CD14-positive monocyte (primary cell): ENCODE data around the gene PLCB1. TPM values are rescaled to one million over a fixed set of nuclear protein-coding genes. Genes with fewer than 3 reads are reported as not detected.

Experiments
- DNase-seq, 3 donors: peaks; one replicate each; pipeline ENCODE4 v3.0.0-alpha.2; 2011 to 2022
- H2AFZ ChIP-seq: 2 replicates; pipeline ENCODE4 v1.6.0; 2012; ENCODE audit warnings: mild to moderate bottlenecking, low read depth, low read length, inconsistent platforms; ENCODE audit not compliant: insufficient read depth, poor library complexity, severe bottlenecking
- H3K27ac ChIP-seq, 2 donors: 1 replicate in 1 of 2; 2 replicates in 1 of 2; pipeline ENCODE4 v1.5.1; 2012 to 2013; ENCODE audit warnings: low read length in 2 of 2, control low read depth in 1 of 2, inconsistent platforms in 1 of 2, low read depth in 1 of 2, mild to moderate bottlenecking in 1 of 2
- H3K27me3 ChIP-seq, 2 donors: one replicate each; pipeline versions ENCODE4 v1.6.0 to v1.6.1; 2011 to 2013; ENCODE audit warnings: low read length in 2 of 2; ENCODE audit not compliant: control insufficient read depth in 2 of 2, insufficient read depth in 2 of 2
- H3K36me3 ChIP-seq, 2 donors: replicated peaks in 1 of 2; 1 replicate in 1 of 2; 2 replicates in 1 of 2; pipeline versions ENCODE4 v1.5.1 to v1.6.1; 2012 to 2013; ENCODE audit warnings: low read length in 2 of 2, control low read depth in 1 of 2, inconsistent platforms in 1 of 2, mild to moderate bottlenecking in 1 of 2; ENCODE audit not compliant: insufficient read depth in 2 of 2, control insufficient read depth in 1 of 2
- H3K4me1 ChIP-seq, 2 donors: 1 replicate in 1 of 2; 2 replicates in 1 of 2; pipeline versions ENCODE4 v1.5.1 to v1.6.1; 2012 to 2013; ENCODE audit warnings: low read length in 2 of 2, control low read depth in 1 of 2, inconsistent platforms in 1 of 2, mild to moderate bottlenecking in 1 of 2, moderate library complexity in 1 of 2; ENCODE audit not compliant: insufficient read depth in 2 of 2, control insufficient read depth in 1 of 2
- H3K4me2 ChIP-seq: replicated peaks from 2 replicates; pipeline ENCODE3; 2012; ENCODE audit warnings: low read length, moderate library complexity, mild to moderate bottlenecking; ENCODE audit not compliant: poor library complexity, severe bottlenecking; ENCODE audit errors: extremely low read depth
- H3K4me3 ChIP-seq, 3 experiments: fragments of 200-600 bp in 1 of 3; sonication (generic) in 1 of 3; replicated peaks in 1 of 3; 1 replicate in 2 of 3; 2 replicates in 1 of 3; pipeline ENCODE4 v1.5.1; 2011 to 2013; ENCODE audit warnings: low read length in 3 of 3, mild to moderate bottlenecking in 3 of 3, control low read depth in 2 of 3, low read depth in 2 of 3, inconsistent platforms in 1 of 3, moderate library complexity in 1 of 3
- H3K79me2 ChIP-seq: 2 replicates; pipeline ENCODE4 v1.6.0; 2012; ENCODE audit warnings: mild to moderate bottlenecking, control low read depth, inconsistent platforms, low read length, moderate library complexity; ENCODE audit not compliant: insufficient read depth
- H3K9ac ChIP-seq: 2 replicates; pipeline ENCODE4 v1.6.0; 2017; ENCODE audit warnings: low read length, mild to moderate bottlenecking; ENCODE audit not compliant: insufficient read depth, poor library complexity, severe bottlenecking
- H3K9me3 ChIP-seq, 2 donors: replicated peaks in 1 of 2; 1 replicate in 1 of 2; 2 replicates in 1 of 2; pipeline versions ENCODE4 v1.5.1 to v1.6.1; 2012 to 2013; ENCODE audit warnings: low read length in 2 of 2, control low read depth in 1 of 2; ENCODE audit not compliant: control insufficient read depth in 1 of 2, insufficient read depth in 1 of 2
- H4K20me1 ChIP-seq: 2 replicates; pipeline ENCODE4 v1.6.0; 2012; ENCODE audit warnings: mild to moderate bottlenecking, low read length, control low read depth, moderate library complexity; ENCODE audit not compliant: insufficient read depth
- H3K27ac Mint-ChIP-seq, 7 donors: one replicate each; pipeline ENCODE4 v1.8.0; 2020; ENCODE audit warnings: mild to moderate bottlenecking in 7 of 7, mixed read lengths in 7 of 7, moderate library complexity in 6 of 7, inconsistent platforms in 2 of 7
- H3K27me3 Mint-ChIP-seq, 3 donors: one replicate each; pipeline ENCODE4 v1.8.0; 2021 to 2022; ENCODE audit warnings: low read depth in 3 of 3, mild to moderate bottlenecking in 3 of 3, mixed read lengths in 3 of 3, moderate library complexity in 3 of 3, inconsistent platforms in 1 of 3
- H3K36me3 Mint-ChIP-seq, 2 donors: one replicate each; pipeline ENCODE4 v1.8.0; 2020; ENCODE audit warnings: mixed read lengths in 2 of 2, inconsistent platforms in 1 of 2, mild to moderate bottlenecking in 1 of 2
- H3K4me1 Mint-ChIP-seq: one replicate; pipeline ENCODE4 v1.8.0; 2020; ENCODE audit warnings: mild to moderate bottlenecking, mixed read lengths
- H3K4me3 Mint-ChIP-seq, 2 donors: one replicate each; pipeline ENCODE4 v1.8.0; 2020; ENCODE audit warnings: mild to moderate bottlenecking in 2 of 2, mixed read lengths in 2 of 2, moderate library complexity in 1 of 2
- H3K9me3 Mint-ChIP-seq, 7 donors: one replicate each; pipeline ENCODE4 v1.8.0; 2020 to 2022; ENCODE audit warnings: mixed read lengths in 7 of 7, mild to moderate bottlenecking in 6 of 7, moderate library complexity in 6 of 7, inconsistent platforms in 2 of 7
- WGBS: methylation state at CpG from one replicate; pipeline ENCODE4 v1.1.5; 2013; ENCODE audit warnings: missing lambda C conversion rate; ENCODE audit not compliant: insufficient coverage; 5-methylcytosine and 5-hydroxymethylcytosine counted together
- intact Hi-C, 2 donors: fragments of 100-400 bp; cut with micrococcal nuclease; formaldehyde crosslinking; loops; one replicate each; pipeline versions ENCODE4 v1.15.0 to v1.15.1; 2023
- polyA plus RNA-seq, 3 donors: library from polyadenylated mRNA; depleted of rRNA in 1 of 3; unstranded in 2 of 3; stranded (reverse) in 1 of 3; fragments of 300-500 nt in 2 of 3; fragments of >200 nt in 1 of 3; fragmentation: Illumina TruSeq in 2 of 3; gene quantifications; 1 replicate in 2 of 3; 2 replicates in 1 of 3; pipeline ENCODE4 v1.2.3, GENCODE V29; 2012 to 2021
- TF ChIP-seq, protein P1 (sequence below): fragments of 200-600 bp; IDR thresholded peaks from one replicate; pipeline ENCODE4 v1.8.0; 2022; ENCODE audit warnings: antibody characterized with exemption, mild to moderate bottlenecking

PLCB1 gene
- polyA plus RNA-seq, 3 donors: 8.6 to 16.4 (median 13.2) TPM

DNA sequence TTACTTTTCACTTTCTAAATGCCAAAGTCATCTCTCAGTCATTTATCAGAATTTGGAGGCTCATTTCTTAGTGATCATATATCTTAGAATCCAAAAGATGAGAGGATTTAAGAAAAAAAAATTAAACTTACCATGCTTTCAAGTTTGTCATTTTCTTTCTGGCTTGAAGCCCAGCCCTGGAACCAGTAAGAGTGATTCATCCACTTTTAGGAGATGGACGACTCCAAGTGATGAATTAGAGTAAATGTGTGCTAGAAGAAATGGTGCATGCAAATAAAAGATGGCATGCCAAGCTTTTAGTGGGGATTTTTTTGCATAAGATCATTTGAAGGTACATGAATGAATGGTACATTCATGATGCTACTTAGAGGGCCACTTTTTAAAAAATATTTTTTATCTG lies 20.1 kb downstream of the PLCB1 start:
- TF ChIP-seq, protein P1, sequence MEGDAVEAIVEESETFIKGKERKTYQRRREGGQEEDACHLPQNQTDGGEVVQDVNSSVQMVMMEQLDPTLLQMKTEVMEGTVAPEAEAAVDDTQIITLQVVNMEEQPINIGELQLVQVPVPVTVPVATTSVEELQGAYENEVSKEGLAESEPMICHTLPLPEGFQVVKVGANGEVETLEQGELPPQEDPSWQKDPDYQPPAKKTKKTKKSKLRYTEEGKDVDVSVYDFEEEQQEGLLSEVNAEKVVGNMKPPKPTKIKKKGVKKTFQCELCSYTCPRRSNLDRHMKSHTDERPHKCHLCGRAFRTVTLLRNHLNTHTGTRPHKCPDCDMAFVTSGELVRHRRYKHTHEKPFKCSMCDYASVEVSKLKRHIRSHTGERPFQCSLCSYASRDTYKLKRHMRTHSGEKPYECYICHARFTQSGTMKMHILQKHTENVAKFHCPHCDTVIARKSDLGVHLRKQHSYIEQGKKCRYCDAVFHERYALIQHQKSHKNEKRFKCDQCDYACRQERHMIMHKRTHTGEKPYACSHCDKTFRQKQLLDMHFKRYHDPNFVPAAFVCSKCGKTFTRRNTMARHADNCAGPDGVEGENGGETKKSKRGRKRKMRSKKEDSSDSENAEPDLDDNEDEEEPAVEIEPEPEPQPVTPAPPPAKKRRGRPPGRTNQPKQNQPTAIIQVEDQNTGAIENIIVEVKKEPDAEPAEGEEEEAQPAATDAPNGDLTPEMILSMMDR: no peak
- Histone ChIP-seq H3K4me1 (peaks cover 40 to 64% of the 10 kb centered on the region in 2 donors), H3K4me2 (no peak overlapping the region), H3K4me3 (no peak overlapping the region), H2AFZ (no peak overlapping the region), H3K79me2 (peaks cover 62% of the 10 kb centered on the region), H3K9me3 (no peaks in the 10 kb centered on the region), H3K9ac (no peak overlapping the region), H3K27me3 (no peaks in the 10 kb centered on the region), H4K20me1 (peaks cover 51% of the 10 kb centered on the region), H3K36me3 (peaks cover 0 to 2% of the 10 kb centered on the region in 2 donors), H3K27ac (peak overlapping the region in 1 of 2 donors; percentile 42)
- H3K9me3 Mint-ChIP-seq: no peaks in the 10 kb centered on the region
- intact Hi-C loops: no loop called here
- no peaks in the 10 kb centered on the region for H3K27me3 Mint-ChIP-seq
- WGBS: 0% methylated on average over 1 of the region's 1 CpG
- peaks cover 9 to 16% of the 10 kb centered on the region in 2 donors for H3K36me3 Mint-ChIP-seq
- peak overlapping the region in 1 of 7 donors; percentile 24 for H3K27ac Mint-ChIP-seq
- H3K4me1 Mint-ChIP-seq: peaks cover 67% of the 10 kb centered on the region
- DNase-seq: no peak
- H3K4me3 Mint-ChIP-seq: no peak overlapping the region

DNA sequence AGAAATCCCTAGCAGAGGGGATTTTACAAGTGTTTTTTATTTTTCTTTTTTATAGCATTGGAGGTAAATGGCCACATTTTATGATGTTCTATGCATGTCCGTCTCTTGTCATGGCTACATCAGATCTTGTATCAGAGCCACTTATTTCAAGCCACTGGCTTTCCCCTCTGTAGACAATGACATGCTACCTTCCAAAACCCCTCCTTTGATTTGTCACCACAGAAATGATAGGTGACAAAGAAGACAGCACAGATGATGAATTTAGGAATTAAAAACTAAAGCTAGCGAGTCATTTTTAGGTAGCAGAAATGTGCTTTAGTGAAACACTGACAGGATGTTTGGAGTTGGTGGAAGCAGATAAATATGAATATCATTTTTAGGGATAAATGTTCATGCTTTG lies 20.8 kb downstream of the PLCB1 start:
- no peak overlapping the region for H2AFZ ChIP-seq
- no peak overlapping the region for H3K9ac ChIP-seq
- no peak overlapping the region for H3K4me2 ChIP-seq
- Mint-ChIP-seq H3K4me3 (no peak overlapping the region), H3K27ac (no peak overlapping the region), H3K36me3 (peaks cover 4 to 11% of the 10 kb centered on the region in 2 donors), H3K9me3 (no peaks in the 10 kb centered on the region), H3K27me3 (no peaks in the 10 kb centered on the region), H3K4me1 (peaks cover 66% of the 10 kb centered on the region)
- H3K27ac ChIP-seq: no peak overlapping the region
- H3K27me3 ChIP-seq: no peaks in the 10 kb centered on the region
- H4K20me1 ChIP-seq: peaks cover 44% of the 10 kb centered on the region
- DNase-seq: no peak
- intact Hi-C loops: no loop called here
- no peak overlapping the region for H3K4me3 ChIP-seq
- TF ChIP-seq, protein P1: no peak
- 86% methylated on average over 1 of the region's 2 CpGs for WGBS
- peaks cover 62% of the 10 kb centered on the region for H3K79me2 ChIP-seq
- H3K36me3 ChIP-seq: peaks cover 0 to 2% of the 10 kb centered on the region in 2 donors
- no peaks in the 10 kb centered on the region for H3K9me3 ChIP-seq
- peaks cover 40 to 66% of the 10 kb centered on the region in 2 donors for H3K4me1 ChIP-seq
